CD14-positive monocyte (primary cell): Measurements from ENCODE around the gene AKR1D1. TPM values are rescaled to one million over a fixed set of nuclear protein-coding genes. Genes with fewer than 3 reads are reported as not detected.
"Not testable (repeated sequence)": the region's sequence is repeated elsewhere in the genome, so short reads cannot be mapped to it uniquely, and the experiment has no call there.

Experiments used
- DNase-seq, 3 donors: peaks; one replicate each; pipeline ENCODE4 v3.0.0-alpha.2; 2011 to 2022
- H2AFZ ChIP-seq: 2 replicates; pipeline ENCODE4 v1.6.0; 2012; ENCODE audit warnings: mild to moderate bottlenecking, low read depth, low read length, inconsistent platforms; ENCODE audit not compliant: insufficient read depth, poor library complexity, severe bottlenecking
- H3K27ac ChIP-seq, 2 donors: 1 replicate in 1 of 2; 2 replicates in 1 of 2; pipeline ENCODE4 v1.5.1; 2012 to 2013; ENCODE audit warnings: low read length in 2 of 2, control low read depth in 1 of 2, inconsistent platforms in 1 of 2, low read depth in 1 of 2, mild to moderate bottlenecking in 1 of 2
- H3K27me3 ChIP-seq, 2 donors: one replicate each; pipeline versions ENCODE4 v1.6.0 to v1.6.1; 2011 to 2013; ENCODE audit warnings: low read length in 2 of 2; ENCODE audit not compliant: control insufficient read depth in 2 of 2, insufficient read depth in 2 of 2
- H3K36me3 ChIP-seq, 2 donors: replicated peaks in 1 of 2; 1 replicate in 1 of 2; 2 replicates in 1 of 2; pipeline versions ENCODE4 v1.5.1 to v1.6.1; 2012 to 2013; ENCODE audit warnings: low read length in 2 of 2, control low read depth in 1 of 2, inconsistent platforms in 1 of 2, mild to moderate bottlenecking in 1 of 2; ENCODE audit not compliant: insufficient read depth in 2 of 2, control insufficient read depth in 1 of 2
- H3K4me1 ChIP-seq, 2 donors: 1 replicate in 1 of 2; 2 replicates in 1 of 2; pipeline versions ENCODE4 v1.5.1 to v1.6.1; 2012 to 2013; ENCODE audit warnings: low read length in 2 of 2, control low read depth in 1 of 2, inconsistent platforms in 1 of 2, mild to moderate bottlenecking in 1 of 2, moderate library complexity in 1 of 2; ENCODE audit not compliant: insufficient read depth in 2 of 2, control insufficient read depth in 1 of 2
- H3K4me2 ChIP-seq: replicated peaks from 2 replicates; pipeline ENCODE3; 2012; ENCODE audit warnings: low read length, moderate library complexity, mild to moderate bottlenecking; ENCODE audit not compliant: poor library complexity, severe bottlenecking; ENCODE audit errors: extremely low read depth
- H3K4me3 ChIP-seq, 3 experiments: fragments of 200-600 bp in 1 of 3; sonication (generic) in 1 of 3; replicated peaks in 1 of 3; 1 replicate in 2 of 3; 2 replicates in 1 of 3; pipeline ENCODE4 v1.5.1; 2011 to 2013; ENCODE audit warnings: low read length in 3 of 3, mild to moderate bottlenecking in 3 of 3, control low read depth in 2 of 3, low read depth in 2 of 3, inconsistent platforms in 1 of 3, moderate library complexity in 1 of 3
- H3K79me2 ChIP-seq: 2 replicates; pipeline ENCODE4 v1.6.0; 2012; ENCODE audit warnings: mild to moderate bottlenecking, control low read depth, inconsistent platforms, low read length, moderate library complexity; ENCODE audit not compliant: insufficient read depth
- H3K9ac ChIP-seq: 2 replicates; pipeline ENCODE4 v1.6.0; 2017; ENCODE audit warnings: low read length, mild to moderate bottlenecking; ENCODE audit not compliant: insufficient read depth, poor library complexity, severe bottlenecking
- H3K9me3 ChIP-seq, 2 donors: replicated peaks in 1 of 2; 1 replicate in 1 of 2; 2 replicates in 1 of 2; pipeline versions ENCODE4 v1.5.1 to v1.6.1; 2012 to 2013; ENCODE audit warnings: low read length in 2 of 2, control low read depth in 1 of 2; ENCODE audit not compliant: control insufficient read depth in 1 of 2, insufficient read depth in 1 of 2
- H4K20me1 ChIP-seq: 2 replicates; pipeline ENCODE4 v1.6.0; 2012; ENCODE audit warnings: mild to moderate bottlenecking, low read length, control low read depth, moderate library complexity; ENCODE audit not compliant: insufficient read depth
- H3K27ac Mint-ChIP-seq, 7 donors: one replicate each; pipeline ENCODE4 v1.8.0; 2020; ENCODE audit warnings: mild to moderate bottlenecking in 7 of 7, mixed read lengths in 7 of 7, moderate library complexity in 6 of 7, inconsistent platforms in 2 of 7
- H3K27me3 Mint-ChIP-seq, 3 donors: one replicate each; pipeline ENCODE4 v1.8.0; 2021 to 2022; ENCODE audit warnings: low read depth in 3 of 3, mild to moderate bottlenecking in 3 of 3, mixed read lengths in 3 of 3, moderate library complexity in 3 of 3, inconsistent platforms in 1 of 3
- H3K36me3 Mint-ChIP-seq, 2 donors: one replicate each; pipeline ENCODE4 v1.8.0; 2020; ENCODE audit warnings: mixed read lengths in 2 of 2, inconsistent platforms in 1 of 2, mild to moderate bottlenecking in 1 of 2
- H3K4me1 Mint-ChIP-seq: one replicate; pipeline ENCODE4 v1.8.0; 2020; ENCODE audit warnings: mild to moderate bottlenecking, mixed read lengths
- H3K4me3 Mint-ChIP-seq, 2 donors: one replicate each; pipeline ENCODE4 v1.8.0; 2020; ENCODE audit warnings: mild to moderate bottlenecking in 2 of 2, mixed read lengths in 2 of 2, moderate library complexity in 1 of 2
- H3K9me3 Mint-ChIP-seq, 7 donors: one replicate each; pipeline ENCODE4 v1.8.0; 2020 to 2022; ENCODE audit warnings: mixed read lengths in 7 of 7, mild to moderate bottlenecking in 6 of 7, moderate library complexity in 6 of 7, inconsistent platforms in 2 of 7
- CTCF ChIP-seq: fragments of 200-600 bp; IDR thresholded peaks from one replicate; pipeline ENCODE4 v1.8.0; 2022; ENCODE audit warnings: antibody characterized with exemption, mild to moderate bottlenecking
- WGBS: methylation state at CpG from one replicate; pipeline ENCODE4 v1.1.5; 2013; ENCODE audit warnings: missing lambda C conversion rate; ENCODE audit not compliant: insufficient coverage; 5-methylcytosine and 5-hydroxymethylcytosine counted together
- intact Hi-C, 2 donors: fragments of 100-400 bp; cut with micrococcal nuclease; formaldehyde crosslinking; loops; one replicate each; pipeline versions ENCODE4 v1.15.0 to v1.15.1; 2023
- polyA plus RNA-seq, 3 donors: library from polyadenylated mRNA; depleted of rRNA in 1 of 3; unstranded in 2 of 3; stranded (reverse) in 1 of 3; fragments of 300-500 nt in 2 of 3; fragments of >200 nt in 1 of 3; fragmentation: Illumina TruSeq in 2 of 3; gene quantifications; 1 replicate in 2 of 3; 2 replicates in 1 of 3; pipeline ENCODE4 v1.2.3, GENCODE V29; 2012 to 2021

Gene AKR1D1
- polyA plus RNA-seq, 3 donors = not detected

DNA sequence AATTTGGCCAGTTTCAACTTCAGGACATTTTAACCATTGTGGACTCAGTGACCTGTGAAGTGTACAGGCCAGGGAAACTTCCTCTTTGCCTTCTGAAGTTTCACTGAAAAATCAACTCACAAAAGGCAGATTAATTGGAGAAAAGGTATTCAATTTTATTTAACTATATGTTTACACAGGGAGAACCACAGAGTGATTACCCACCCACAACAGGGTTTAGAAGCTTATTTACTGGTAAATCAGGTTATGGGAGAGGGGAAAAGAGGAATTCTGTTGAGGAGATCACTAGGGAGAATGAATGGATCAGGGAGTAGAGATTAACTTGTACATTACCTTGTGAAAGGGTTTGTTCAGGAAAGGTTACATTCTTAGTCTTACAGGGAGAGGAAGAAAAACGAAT, 1.7 kb upstream of the AKR1D1 start:
- no peak overlapping the region for H3K27ac Mint-ChIP-seq

DNA sequence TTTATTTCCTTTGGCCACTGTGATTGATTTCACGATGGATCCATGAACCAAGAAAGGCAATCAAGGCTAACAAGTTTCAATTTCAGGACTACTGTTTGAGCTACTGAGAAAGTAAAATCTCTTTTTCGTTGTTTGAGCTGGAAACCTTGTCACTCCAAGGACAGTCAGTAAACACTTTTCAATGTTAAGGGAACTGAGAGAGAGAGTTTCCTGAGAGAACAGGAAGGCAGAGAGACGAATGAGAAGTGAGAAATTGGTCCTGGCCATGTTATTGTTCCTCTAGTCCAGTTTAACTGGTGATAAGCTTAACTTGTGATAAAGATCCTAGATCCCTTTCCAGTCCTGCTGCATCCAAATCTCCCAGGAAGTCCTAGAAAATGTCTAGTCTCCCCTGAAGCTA, 909 bp upstream of the AKR1D1 start:
- Histone ChIP-seq H2AFZ (no peak overlapping the region), H3K27ac (no peak overlapping the region), H3K79me2 (no peaks in the 10 kb centered on the region), H3K36me3 (no peaks in the 10 kb centered on the region), H3K27me3 (no peaks in the 10 kb centered on the region), H3K9ac (no peak overlapping the region), H3K4me1 (no peaks in the 10 kb centered on the region), H3K9me3 (peaks cover 4 to 5% of the 10 kb centered on the region in 2 donors), H3K4me2 (no peak overlapping the region), H4K20me1 (no peaks in the 10 kb centered on the region), H3K4me3 (no peak overlapping the region)
- no peaks in the 10 kb centered on the region for H3K27me3 Mint-ChIP-seq
- no peak overlapping the region for H3K4me3 Mint-ChIP-seq
- WGBS = 40% methylated on average over 1 of the region's 3 CpGs
- H3K36me3 Mint-ChIP-seq = no peaks in the 10 kb centered on the region
- TF ChIP-seq CTCF = no peak
- no peaks in the 10 kb centered on the region for H3K4me1 Mint-ChIP-seq
- DNase-seq = no peak
- no peak overlapping the region for H3K27ac Mint-ChIP-seq
- intact Hi-C loops = no loop called here
- peaks cover 2 to 21% (median 9%) of the 10 kb centered on the region in 7 donors for H3K9me3 Mint-ChIP-seq

More for the DNA sequence above, 1.7 kb upstream of the AKR1D1 start:
- Histone ChIP-seq H3K4me3 (no peak overlapping the region), H3K9me3 (peaks cover 4 to 5% of the 10 kb centered on the region in 2 donors), H3K4me2 (no peak overlapping the region), H3K27ac (no peak overlapping the region), H3K27me3 (no peaks in the 10 kb centered on the region), H3K36me3 (no peaks in the 10 kb centered on the region), H3K4me1 (no peaks in the 10 kb centered on the region), H3K9ac (no peak overlapping the region), H4K20me1 (no peaks in the 10 kb centered on the region), H3K79me2 (no peaks in the 10 kb centered on the region), H2AFZ (no peak overlapping the region)
- WGBS = no CpG with 5 or more reads among the region's 1 CpG
- intact Hi-C loops = no loop called here
- Mint-ChIP-seq H3K27me3 (no peaks in the 10 kb centered on the region), H3K9me3 (peaks cover 2 to 21% (median 9%) of the 10 kb centered on the region in 7 donors), H3K4me3 (no peak overlapping the region), H3K4me1 (no peaks in the 10 kb centered on the region), H3K36me3 (no peaks in the 10 kb centered on the region)
- DNase-seq = no peak
- TF ChIP-seq CTCF = no peak

DNA sequence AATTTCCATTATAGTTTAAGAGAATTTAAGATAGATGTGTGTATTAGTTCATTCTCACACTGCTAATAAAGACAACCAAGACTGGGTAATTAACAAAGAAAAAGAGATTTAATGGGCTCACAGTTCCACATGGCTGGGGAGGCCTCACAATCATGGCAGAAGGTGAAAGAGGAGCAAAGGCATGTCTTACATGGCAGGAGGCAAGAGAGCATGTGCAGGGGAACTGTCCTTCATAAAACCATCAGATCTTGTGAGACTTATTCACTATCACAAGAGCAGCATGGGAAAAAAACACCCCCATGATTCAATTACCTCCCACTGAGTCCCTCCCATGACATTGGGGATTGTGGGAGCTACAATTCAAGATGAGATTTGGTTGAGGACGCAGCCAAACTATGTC, 473 bp upstream of the AKR1D1 start:
- intact Hi-C loops, H3K4me3 Mint-ChIP-seq, H4K20me1 ChIP-seq, H3K27ac Mint-ChIP-seq, H3K4me3 ChIP-seq, DNase-seq, H2AFZ ChIP-seq, H3K36me3 ChIP-seq, H3K79me2 ChIP-seq, H3K36me3 Mint-ChIP-seq, H3K27me3 ChIP-seq, H3K9me3 ChIP-seq, H3K9ac ChIP-seq, H3K4me1 Mint-ChIP-seq, H3K4me2 ChIP-seq, H3K27ac ChIP-seq, H3K4me1 ChIP-seq, H3K27me3 Mint-ChIP-seq: not testable (repeated sequence)
- WGBS = no CpG with 5 or more reads among the region's 1 CpG
- peaks cover 2 to 21% (median 8%) of the 10 kb centered on the region in 7 donors for H3K9me3 Mint-ChIP-seq
